H1 (cell line): ENCODE results near the gene PPM1F. TPM values are rescaled to one million over a fixed set of nuclear protein-coding genes. Genes with fewer than 3 reads are reported as not detected.

Experiments used
- BACH1 ChIP-seq: IDR thresholded peaks from 2 replicates; pipeline ENCODE4 v1.6.1; 2012; ENCODE audit warnings: low read length, improper control_type of control experiment
- CTCF ChIP-seq, 3 experiments: IDR thresholded peaks; 1 replicate in 2 of 3; 2 replicates in 1 of 3; pipeline versions ENCODE4 v1.5.1 to v1.6.1; 2011; ENCODE audit warnings: low read length in 3 of 3, mild to moderate bottlenecking in 3 of 3, inconsistent platforms in 2 of 3, low read depth in 1 of 3, moderate library complexity in 1 of 3; ENCODE audit not compliant: insufficient read depth in 1 of 3; ENCODE audit errors: control extremely low read depth in 1 of 3
- EP300 ChIP-seq, 2 experiments: IDR thresholded peaks; 1 replicate in 1 of 2; 2 replicates in 1 of 2; pipeline ENCODE4 v1.6.1; 2011 to 2012; ENCODE audit warnings: low read depth in 2 of 2, low read length in 2 of 2, mild to moderate bottlenecking in 2 of 2, borderline replicate concordance in 1 of 2, inconsistent platforms in 1 of 2, moderate library complexity in 1 of 2
- JUN ChIP-seq: IDR thresholded peaks from 2 replicates; pipeline ENCODE4 v1.6.1; 2011; ENCODE audit warnings: low read depth, mild to moderate bottlenecking, improper control_type of control experiment, low read length
- JUND ChIP-seq: IDR thresholded peaks from 2 replicates; pipeline ENCODE4 v1.6.1; 2011; ENCODE audit warnings: mild to moderate bottlenecking, improper control_type of control experiment, low read length
- KDM1A ChIP-seq: fragments of 200-600, 300-600 bp; sonication (generic); IDR thresholded peaks from 2 replicates; pipeline ENCODE4 v1.7.1; 2016; ENCODE audit warnings: mild to moderate bottlenecking, low read length, borderline replicate concordance
- NANOG ChIP-seq: IDR thresholded peaks from 2 replicates; pipeline ENCODE4 v1.6.1; 2011; ENCODE audit warnings: low read length, low read depth, mild to moderate bottlenecking, inconsistent platforms; ENCODE audit not compliant: insufficient read depth, poor library complexity, severe bottlenecking
- POU5F1 ChIP-seq: IDR thresholded peaks from 2 replicates; pipeline ENCODE4 v1.6.1; 2011; ENCODE audit warnings: low read depth, mild to moderate bottlenecking, low read length, moderate library complexity
- RAD21 ChIP-seq, 2 experiments: IDR thresholded peaks in 1 of 2; conservative IDR thresholded peaks in 1 of 2; 2 replicates each; pipeline ENCODE4 v1.6.1; 2011; ENCODE audit warnings: low read depth in 2 of 2, low read length in 2 of 2, improper control_type of control experiment in 1 of 2, inconsistent platforms in 1 of 2, mild to moderate bottlenecking in 1 of 2, moderate library complexity in 1 of 2
- RFX5 ChIP-seq: IDR thresholded peaks from 2 replicates; pipeline ENCODE4 v1.6.1; 2011; ENCODE audit warnings: low read depth, low read length, improper control_type of control experiment, borderline replicate concordance
- RXRA ChIP-seq: IDR thresholded peaks from 2 replicates; pipeline ENCODE4 v1.6.1; 2011; ENCODE audit warnings: low read depth, mild to moderate bottlenecking, low read length, moderate library complexity; ENCODE audit not compliant: insufficient read depth
- SIN3A ChIP-seq, 2 experiments: IDR thresholded peaks in 1 of 2; conservative IDR thresholded peaks in 1 of 2; 2 replicates each; pipeline ENCODE4 v1.6.1; 2011 to 2012; ENCODE audit warnings: low read length in 2 of 2, improper control_type of control experiment in 1 of 2, low read depth in 1 of 2, mild to moderate bottlenecking in 1 of 2
- SIRT6 ChIP-seq: IDR thresholded peaks from one replicate; pipeline ENCODE4 v1.7.1; 2012; ENCODE audit warnings: low read length, inconsistent platforms
- SP1 ChIP-seq: IDR thresholded peaks from 2 replicates; pipeline ENCODE4 v1.6.1; 2011; ENCODE audit warnings: low read depth, low read length
- SUZ12 ChIP-seq: fragments of 200-600 bp; sonication (generic); IDR thresholded peaks from 2 replicates; pipeline ENCODE4 v1.6.1; 2012; ENCODE audit warnings: mild to moderate bottlenecking, inconsistent platforms, low read length, moderate library complexity, mixed read lengths
- TAF7 ChIP-seq: optimal IDR thresholded peaks from 2 replicates; pipeline ENCODE3; 2011; ENCODE audit warnings: low read depth, mild to moderate bottlenecking, inconsistent platforms, low read length, moderate library complexity, borderline replicate concordance
- YY1 ChIP-seq: IDR thresholded peaks from 2 replicates; pipeline ENCODE4 v1.6.1; 2011; ENCODE audit warnings: low read depth, mild to moderate bottlenecking, low read length
- polyA plus RNA-seq, 7 experiments: library from polyadenylated mRNA; depleted of rRNA in 3 of 7; stranded (reverse) in 5 of 7; unstranded in 2 of 7; fragments of >200 nt in 5 of 7; fragments of 200-250 nt in 2 of 7; gene quantifications; 1 replicate in 5 of 7; 2 replicates in 1 of 7; 4 replicates in 1 of 7; pipeline versions ENCODE4 v1.2.1 to v1.2.3, GENCODE V29; 2011 to 2013; ENCODE audit warnings: missing spikeins in 2 of 7, mixed read lengths in 2 of 7
- total RNA-seq: library from RNA; stranded (reverse); fragmentation: NEBNext Ultra II Directional; extraction: Animal tissue kit (Norgen Biotek cat#: 25700); gene quantifications from 2 replicates; pipeline ENCODE4 v1.2.1, GENCODE V29; 2021

The PPM1F gene
- total and polyA plus RNA-seq, 2 of the 8 experiments (the other 6 are each of a cell fraction or from before 2014, with no cell fraction given) = 12.4 to 22.8 TPM

GRCh38 chr22:21938071-21938822 lies 14.4 kb downstream of the PPM1F start (continued):
- TF ChIP-seq CTCF (IDR thresholded peaks at IDR 0.05; ENCODE audit: control extremely low read depth in 1 of 3, insufficient read depth in 1 of 3, low read depth in 1 of 3, low read length in 3 of 3) (peak; percentile 99), TAF7 (no peak), JUN (no peak), RAD21 (IDR thresholded peaks at IDR 0.05 in 1 of 2, conservative IDR thresholded peaks at IDR 0.05 in 1 of 2; ENCODE audit: low read depth in 2 of 2, low read length in 2 of 2) (peak; percentile 88 to 92), SUZ12 (no peak), POU5F1 (no peak), KDM1A (no peak), YY1 (peak; percentile 85), SIRT6 (no peak), JUND (no peak), RFX5 (no peak), EP300 (IDR thresholded peaks at IDR 0.05; ENCODE audit: borderline replicate concordance in 1 of 2, low read depth in 2 of 2, low read length in 2 of 2) (peak in 1 of 2 experiments; percentile 55; a peak in 1 of 3 replicates), SIN3A (conservative IDR thresholded peaks at IDR 0.05 in 1 of 2, IDR thresholded peaks at IDR 0.05 in 1 of 2; ENCODE audit: low read depth in 1 of 2, low read length in 2 of 2) (peak; percentile 53 to 97; a peak in 3 of 4 replicates), RXRA (no peak), BACH1 (peak; percentile 74), SP1 (no peak), NANOG (no peak)
